HFFc6 (cell line): Measurements from ENCODE around the gene CLVS2. TPM values are rescaled to one million over a fixed set of nuclear protein-coding genes. Genes with fewer than 3 reads are reported as not detected.

Source experiments
- DNase-seq: peaks from one replicate; pipeline ENCODE4 v3.0.0-alpha.2; 2018
- H3K27ac Mint-ChIP-seq: 2 replicates; pipeline ENCODE4 v1.8.0; 2020; ENCODE audit warnings: mild to moderate bottlenecking, mixed read lengths
- H3K27me3 Mint-ChIP-seq: 2 replicates; pipeline ENCODE4 v1.8.0; 2021; ENCODE audit warnings: mild to moderate bottlenecking, moderate library complexity, mixed read lengths; ENCODE audit not compliant: insufficient read depth
- H3K36me3 Mint-ChIP-seq: 2 replicates; pipeline ENCODE4 v1.8.0; 2021; ENCODE audit warnings: low read depth, mixed read lengths
- H3K4me1 Mint-ChIP-seq: 2 replicates; pipeline ENCODE4 v1.8.0; 2020; ENCODE audit warnings: low read depth, mixed read lengths
- H3K4me3 Mint-ChIP-seq: 2 replicates; pipeline ENCODE4 v1.8.0; 2020; ENCODE audit warnings: mild to moderate bottlenecking, moderate library complexity, mixed read lengths
- H3K9me3 Mint-ChIP-seq: 2 replicates; pipeline ENCODE4 v1.8.0; 2020; ENCODE audit warnings: mild to moderate bottlenecking, mixed read lengths
- CTCF ChIP-seq: fragments of 200-600 bp; sonication (generic); IDR thresholded peaks from 2 replicates; pipeline ENCODE4 v1.5.0; 2021; ENCODE audit warnings: antibody characterized with exemption, mild to moderate bottlenecking
- long read RNA-seq: library from polyadenylated mRNA; unstranded; transcript quantifications from one replicate; pipeline ENCODE4 v2.0.0, GENCODE V29; 2019
- total RNA-seq, 6 experiments: library from RNA; stranded (reverse); fragmentation: NEBNext Ultra II Directional; extraction: Animal tissue kit (Norgen Biotek cat#: 25700); gene quantifications; 2 replicates in 1 of 6; 3 replicates in 5 of 6; pipeline ENCODE4 v1.2.3, GENCODE V29; 2021

Gene CLVS2
- not detected for total RNA-seq
- long read RNA-seq: 0 reads

- Mint-ChIP-seq H3K27me3 (0 out of 2 replicates have a peak, but pooled peaks cover 4% of the 10 kb centered on the region), H3K36me3 (no peaks in the 10 kb centered on the region; the same call in 1 of the 2 replicates), H3K27ac (no peak within 1 kb of the TSS), H3K9me3 (peaks cover 31% of the 10 kb centered on the region), H3K4me3 (no peak within 1 kb of the TSS), H3K4me1 (no peaks in the 10 kb centered on the region)
- no peak for TF ChIP-seq CTCF
- DNase-seq: no peak
These were observed at the start of gene CLVS2 for GRCh38 chr6:122995921-122996793. TSS of gene CLVS2 (plus strand) at chr6:122996235. CDS start at chr6:122997778, 1,543 bp downstream.

GRCh38 chr6:122947355-122947754 lies 48.7 kb upstream of the CLVS2 start:
- H3K27me3 Mint-ChIP-seq: no peaks in the 10 kb centered on the region
- DNase-seq: no peak

GRCh38 chr6:122953766-122954165 lies 42.3 kb upstream of the CLVS2 start:
- H3K9me3 Mint-ChIP-seq: peaks cover 55% of the 10 kb centered on the region
- no peaks in the 10 kb centered on the region; the same call in 1 of the 2 replicates for H3K36me3 Mint-ChIP-seq
- no peak overlapping the region for H3K4me3 Mint-ChIP-seq
- H3K27ac Mint-ChIP-seq: no peak overlapping the region
- no peaks in the 10 kb centered on the region for H3K4me1 Mint-ChIP-seq
- H3K27me3 Mint-ChIP-seq: no peaks in the 10 kb centered on the region
- DNase-seq: no peak
- no peak for TF ChIP-seq CTCF

More at GRCh38 chr6:122947355-122947754, 48.7 kb upstream of the CLVS2 start:
- peak; percentile 11; the same call in 1 of the 2 replicates for TF ChIP-seq CTCF
- H3K36me3 Mint-ChIP-seq: no peaks in the 10 kb centered on the region
- H3K4me3 Mint-ChIP-seq: no peak overlapping the region
- no peaks in the 10 kb centered on the region for H3K4me1 Mint-ChIP-seq
- peaks cover 32% of the 10 kb centered on the region for H3K9me3 Mint-ChIP-seq
- no peak overlapping the region for H3K27ac Mint-ChIP-seq

- Mint-ChIP-seq H3K4me1 (no peaks in the 10 kb centered on the region), H3K36me3 (no peaks in the 10 kb centered on the region; the same call in 1 of the 2 replicates), H3K9me3 (peaks cover 78% of the 10 kb centered on the region), H3K27ac (no peak overlapping the region), H3K27me3 (no peaks in the 10 kb centered on the region), H3K4me3 (no peak overlapping the region)
- TF ChIP-seq CTCF: no peak
- no peak for DNase-seq
These were observed 39.7 kb upstream of the CLVS2 start for GRCh38 chr6:122956376-122956775.

GRCh38 chr6:122962000-122962624 lies 33.9 kb upstream of the CLVS2 start:
- Mint-ChIP-seq H3K4me1 (no peaks in the 10 kb centered on the region), H3K4me3 (no peak overlapping the region), H3K9me3 (peaks cover 54% of the 10 kb centered on the region), H3K27me3 (no peaks in the 10 kb centered on the region), H3K36me3 (no peaks in the 10 kb centered on the region), H3K27ac (no peak overlapping the region)
- no peak for TF ChIP-seq CTCF
- DNase-seq: no peak
